ENCODE data around the gene SNAP91. TPM values are rescaled to one million over a fixed set of nuclear protein-coding genes. Genes with fewer than 3 reads are reported as not detected.
A peak's percentile ranks its signal among the peaks of the same experiment; 100 is the strongest.

SNAP91 gene
- total and polyA plus RNA-seq, 2 of the 8 experiments (the other 6 are each of a cell fraction or from before 2014, with no cell fraction given): 1.3 to 1.5 TPM

- ChIA-PET POLR2A (ENCODE audit: partially characterized antibody) (no interaction called here), CTCF (ENCODE audit: partially characterized antibody) (interaction anchor here (2.4 kb wide), 1 partner anchor 23 kb away, joined by 12 read pairs; no protein-coding TSS in a partner anchor)
- Histone ChIP-seq H2BK5ac (ENCODE audit: low read depth, low read length) (no peak overlapping the region), H2AFZ (ENCODE audit: low read length) (no peak overlapping the region), H2BK15ac (ENCODE audit: low read length) (no peak overlapping the region), H3K4me1 (replicated peaks in 1 of 4; ENCODE audit: control insufficient read depth in 3 of 4, insufficient read depth in 4 of 4, low read length in 3 of 4) (no peaks in the 10 kb centered on the region), H3K56ac (replicated peaks; ENCODE audit: insufficient read length, low read depth, low read length) (no peak overlapping the region), H4K20me1 (replicated peaks in 1 of 2; ENCODE audit: control insufficient read depth in 1 of 2, insufficient read depth in 2 of 2, low read length in 2 of 2) (no peaks in the 10 kb centered on the region), H3K79me2 (ENCODE audit: control insufficient read depth in 1 of 2, insufficient read depth in 2 of 2, low read length in 2 of 2) (no peaks in the 10 kb centered on the region), H3K4ac (replicated peaks; ENCODE audit: insufficient read length, low read depth, low read length) (no peak overlapping the region), H3K27me3 (replicated peaks in 1 of 4; ENCODE audit: control insufficient read depth in 3 of 4, extremely low read depth in 1 of 4, insufficient read depth in 3 of 4, low read length in 3 of 4) (no peaks in the 10 kb centered on the region), H3K36me3 (ENCODE audit: control insufficient read depth in 2 of 4, insufficient read depth in 4 of 4, low read length in 3 of 4) (no peaks in the 10 kb centered on the region), H3K4me2 (ENCODE audit: insufficient read depth in 1 of 2, low read depth in 2 of 2, low read length in 2 of 2) (no peak overlapping the region), H2BK12ac (ENCODE audit: low read depth, low read length) (no peak overlapping the region), H2BK20ac (ENCODE audit: low read length) (no peak overlapping the region), H3K23ac (ENCODE audit: insufficient read length) (no peak overlapping the region), H4K91ac (replicated peaks; ENCODE audit: insufficient read length, low read length) (no peak overlapping the region), H4K8ac (ENCODE audit: extremely low read depth, insufficient read depth, low read length) (no peak overlapping the region), H3K18ac (ENCODE audit: extremely low read depth, low read length) (no peak overlapping the region), H3K4me3 (ENCODE audit: extremely low read depth in 1 of 4, insufficient read depth in 2 of 4, low read depth in 3 of 4, low read length in 4 of 4) (no peak overlapping the region), H3K9ac (replicated peaks in 1 of 4; ENCODE audit: extremely low read depth in 1 of 4, low read depth in 3 of 4, low read length in 3 of 4) (no peak overlapping the region), H2BK120ac (replicated peaks; ENCODE audit: low read depth, low read length) (no peak overlapping the region), H3K27ac (ENCODE audit: low read depth, low read length) (no peak overlapping the region), H3K14ac (ENCODE audit: insufficient read length) (no peak overlapping the region), H2AK5ac (ENCODE audit: low read depth, low read length) (no peak overlapping the region), H4K5ac (ENCODE audit: insufficient read length, low read depth, low read length) (no peak overlapping the region), H3K79me1 (ENCODE audit: low read depth, low read length) (no peaks in the 10 kb centered on the region), H3K9me3 (ENCODE audit: insufficient read depth in 2 of 2, low read depth in 1 of 2, low read length in 1 of 2) (no peaks in the 10 kb centered on the region), H3K23me2 (ENCODE audit: low read depth, low read length) (no peaks in the 10 kb centered on the region)
- FAIRE-seq: no peak
- DNase-seq (ENCODE audit: low read depth in 1 of 2, low spot score in 2 of 2): no peak
- 89% methylated on average over 7 of the region's 7 CpGs; no CpG with 5 or more reads in 1 of the 2 experiments for WGBS, 2 experiments (ENCODE audit: extremely low coverage in 1 of 2, insufficient coverage in 1 of 2, insufficient read length in 1 of 2, insufficient replicate concordance in 2 of 2, low coverage in 1 of 2, low lambda C conversion rate in 2 of 2, missing lambda C conversion rate in 1 of 2)
- TF ChIP-seq TCF12 (IDR thresholded peaks at IDR 0.05; ENCODE audit: low read depth, low read length): no peak
- TF ChIP-seq MAX (IDR thresholded peaks at IDR 0.05): peak; percentile 59; the same call in 1 of the 2 replicates
- peak; percentile 76 for TF ChIP-seq E2F6 (IDR thresholded peaks at IDR 0.05)
- no peak for TF ChIP-seq CREB1 (IDR thresholded peaks at IDR 0.05)
- no peak for TF ChIP-seq RAD21 (IDR thresholded peaks at IDR 0.05 in 1 of 2, conservative IDR thresholded peaks at IDR 0.05 in 1 of 2; ENCODE audit: low read depth in 2 of 2, low read length in 2 of 2)
- TF ChIP-seq CTBP2 (IDR thresholded peaks at IDR 0.05; ENCODE audit: borderline replicate concordance, insufficient read depth, insufficient read length, low read length): no peak
- no peak for TF ChIP-seq CHD1 (IDR thresholded peaks at IDR 0.05; ENCODE audit: low read depth, low read length)
Observed at GRCh38 chr6:83637953-83638352, 70.9 kb downstream of the SNAP91 start.
